ENCODE data around the gene MYL4. TPM values are rescaled to one million over a fixed set of nuclear protein-coding genes. Genes with fewer than 3 reads are reported as not detected.

MYL4 gene
- total RNA-seq, 1 experiment from 2014 or later, result 0.66 TPM

- H3K36me3 Mint-ChIP-seq (ENCODE audit: insufficient read depth in 1 of 3, low read depth in 3 of 3), result peaks cover 17 to 36% (median 33%) of the 10 kb centered on the region in 3 experiments; a peak in 6 of 7 replicates
- H2AK5ac ChIP-seq (ENCODE audit: insufficient read length, low read length), result no peak overlapping the region
- H3K79me1 ChIP-seq (ENCODE audit: insufficient read depth, low read depth, low read length, poor library complexity, severe bottlenecking), result peaks cover 6% of the 10 kb centered on the region
- H3K4me3 Mint-ChIP-seq, result no peak overlapping the region
- H3K4me1 ChIP-seq (ENCODE audit: insufficient read depth, low read length), result no peaks in the 10 kb centered on the region
- no peak overlapping the region for H3K56ac ChIP-seq (ENCODE audit: insufficient read length, low read depth, low read length)
- H4K91ac ChIP-seq (ENCODE audit: insufficient read length, low read depth, low read length), result no peak overlapping the region
- no peak overlapping the region for H3K9ac ChIP-seq (ENCODE audit: extremely low read depth, insufficient read length, low read length)
- WGBS (ENCODE audit: extremely low coverage, insufficient read length, low lambda C conversion rate), result no CpG with 5 or more reads among the region's 7 CpGs
- H3K23ac ChIP-seq (ENCODE audit: insufficient read length, low read depth, low read length), result no peak overlapping the region
- H3K9me3 ChIP-seq (ENCODE audit: control insufficient read depth, low read depth, low read length), result no peaks in the 10 kb centered on the region
- TF ChIP-seq CTCF (conservative IDR thresholded peaks at IDR 0.05), result no peak
- H3K4me2 ChIP-seq (ENCODE audit: insufficient read depth, insufficient read length, low read length), result no peak overlapping the region
- no peak overlapping the region for H2BK5ac ChIP-seq (ENCODE audit: insufficient read length, low read length)
- H3K27ac ChIP-seq (ENCODE audit: insufficient read length, low read depth, low read length), result no peak overlapping the region
- H3K79me2 ChIP-seq (ENCODE audit: insufficient read depth, low read length), result no peaks in the 10 kb centered on the region
- H3K27ac Mint-ChIP-seq, result 0 out of 7 replicates have a peak overlapping the region, but pooled peaks of 1 of the 3 experiments have one; percentile 22
- no peaks in the 10 kb centered on the region for H3K23me2 ChIP-seq (ENCODE audit: insufficient read length, low read depth, low read length, poor library complexity, severe bottlenecking)
- H4K8ac ChIP-seq (replicated peaks; ENCODE audit: insufficient read length, low read depth, low read length), result no peak overlapping the region
- no peak overlapping the region for H3T11ph ChIP-seq (ENCODE audit: low read length)
- H2BK12ac ChIP-seq (ENCODE audit: insufficient read length, low read depth, low read length), result no peak overlapping the region
- H4K5ac ChIP-seq (ENCODE audit: insufficient read length, low read depth, low read length), result no peak overlapping the region
- H3K14ac ChIP-seq (ENCODE audit: insufficient read depth, low read length), result no peak overlapping the region
- H4K20me1 ChIP-seq (ENCODE audit: control insufficient read depth, insufficient read depth, insufficient read length), result no peaks in the 10 kb centered on the region
- no peaks in the 10 kb centered on the region for H3K9me3 Mint-ChIP-seq
- no peak overlapping the region for H2BK15ac ChIP-seq (ENCODE audit: low read depth, low read length)
- H3K27me3 ChIP-seq (ENCODE audit: insufficient read depth, low read length), result no peaks in the 10 kb centered on the region
- no peaks in the 10 kb centered on the region; the same call in 1 of the 2 replicates for H3K27me3 Mint-ChIP-seq (ENCODE audit: low read depth)
- H2BK20ac ChIP-seq (ENCODE audit: low read depth, low read length, poor library complexity, severe bottlenecking), result no peak overlapping the region
- H2BK120ac ChIP-seq (ENCODE audit: low read depth, low read length, poor library complexity, severe bottlenecking), result no peak overlapping the region
- no peak overlapping the region for H2AFZ ChIP-seq (ENCODE audit: low read length)
- H3K4ac ChIP-seq (ENCODE audit: low read depth, low read length), result no peak overlapping the region
- peaks cover 12 to 23% of the 10 kb centered on the region in 2 experiments for H3K4me1 Mint-ChIP-seq
- H3K18ac ChIP-seq (ENCODE audit: insufficient read length, low read depth, low read length), result no peak overlapping the region
- no peak for DNase-seq
Measured at GRCh38 chr17:47177261-47177660, 31.9 kb upstream of the MYL4 start.
